Measurements from ENCODE around the gene DUOXA1. TPM values are rescaled to one million over a fixed set of nuclear protein-coding genes. Genes with fewer than 3 reads are reported as not detected.

The DUOXA1 gene
- total RNA-seq, 6 experiments from 2014 or later = 0.09 to 0.31 (median 0.16) TPM; not detected in 3

DNA sequence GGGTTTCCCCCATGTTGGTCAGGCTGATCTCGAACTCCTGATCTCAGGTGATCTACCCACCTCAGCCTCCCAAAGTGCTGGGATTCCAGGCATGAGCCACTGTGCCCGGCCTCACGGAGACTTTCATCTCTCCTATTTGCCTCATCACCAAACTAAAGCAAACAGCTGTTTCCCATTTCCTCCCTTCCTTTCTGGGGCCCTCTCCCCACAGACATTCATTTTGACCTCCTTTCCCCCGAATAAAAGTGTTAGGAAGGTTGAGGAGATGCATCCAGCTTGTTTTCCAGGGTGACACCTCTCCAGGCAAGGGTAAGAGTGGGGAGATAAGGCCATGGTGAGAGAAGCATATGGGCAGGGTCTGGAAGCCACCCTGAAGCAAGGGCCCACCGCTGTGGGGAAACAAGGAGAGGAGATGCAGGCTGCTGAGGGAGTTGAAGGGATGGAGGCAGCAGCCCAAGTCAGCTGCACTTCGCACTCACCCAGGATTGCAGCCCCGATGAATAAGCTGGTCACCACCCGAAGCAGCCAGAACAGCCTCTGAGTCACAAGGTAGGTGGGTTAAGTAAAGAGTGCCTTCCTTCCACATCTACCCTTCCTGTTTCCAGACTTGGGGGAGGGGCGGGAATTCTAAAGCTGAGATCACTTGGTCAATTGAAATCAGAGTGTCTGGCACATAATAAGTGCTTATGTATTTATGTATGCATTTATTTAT lies 7.8 kb downstream of the DUOXA1 start:
- Mint-ChIP-seq H3K4me1 (ENCODE audit: low read depth) (peaks cover 25% of the 10 kb centered on the region), H3K4me3 (peak overlapping the region; percentile 45), H3K36me3 (ENCODE audit: low read depth) (no peaks in the 10 kb centered on the region), H3K9me3 (no peaks in the 10 kb centered on the region), H3K27ac (peak overlapping the region; percentile 79), H3K27me3 (ENCODE audit: insufficient read depth) (peaks cover 25% of the 10 kb centered on the region)
- DNase-seq = peak; percentile 82
- TF ChIP-seq, protein P1, sequence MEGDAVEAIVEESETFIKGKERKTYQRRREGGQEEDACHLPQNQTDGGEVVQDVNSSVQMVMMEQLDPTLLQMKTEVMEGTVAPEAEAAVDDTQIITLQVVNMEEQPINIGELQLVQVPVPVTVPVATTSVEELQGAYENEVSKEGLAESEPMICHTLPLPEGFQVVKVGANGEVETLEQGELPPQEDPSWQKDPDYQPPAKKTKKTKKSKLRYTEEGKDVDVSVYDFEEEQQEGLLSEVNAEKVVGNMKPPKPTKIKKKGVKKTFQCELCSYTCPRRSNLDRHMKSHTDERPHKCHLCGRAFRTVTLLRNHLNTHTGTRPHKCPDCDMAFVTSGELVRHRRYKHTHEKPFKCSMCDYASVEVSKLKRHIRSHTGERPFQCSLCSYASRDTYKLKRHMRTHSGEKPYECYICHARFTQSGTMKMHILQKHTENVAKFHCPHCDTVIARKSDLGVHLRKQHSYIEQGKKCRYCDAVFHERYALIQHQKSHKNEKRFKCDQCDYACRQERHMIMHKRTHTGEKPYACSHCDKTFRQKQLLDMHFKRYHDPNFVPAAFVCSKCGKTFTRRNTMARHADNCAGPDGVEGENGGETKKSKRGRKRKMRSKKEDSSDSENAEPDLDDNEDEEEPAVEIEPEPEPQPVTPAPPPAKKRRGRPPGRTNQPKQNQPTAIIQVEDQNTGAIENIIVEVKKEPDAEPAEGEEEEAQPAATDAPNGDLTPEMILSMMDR (IDR thresholded peaks at IDR 0.05) = no peak

DNA sequence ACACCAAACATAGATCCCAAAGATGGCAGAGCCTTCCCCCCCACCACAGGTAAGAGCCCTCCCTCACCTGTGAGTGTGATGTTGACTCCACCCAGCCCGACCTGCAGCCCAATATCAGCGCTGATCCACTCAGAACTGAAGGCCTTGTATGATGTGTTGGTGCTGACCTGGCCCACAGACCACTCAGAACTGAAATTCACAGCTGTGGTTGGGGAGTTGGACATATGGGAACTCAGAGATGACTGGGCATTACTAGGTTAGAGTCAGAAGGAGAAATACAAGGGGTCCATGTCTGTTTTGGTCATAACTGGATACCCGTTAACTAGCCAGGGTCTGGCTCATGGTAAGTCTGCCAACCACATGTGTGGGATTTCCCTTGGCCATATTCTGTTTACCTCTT lies 8.7 kb downstream of the DUOXA1 start:
- no peak overlapping the region for H3K4me3 Mint-ChIP-seq
- no peak overlapping the region for H3K27ac Mint-ChIP-seq
- no peaks in the 10 kb centered on the region for H3K9me3 Mint-ChIP-seq
- TF ChIP-seq, protein P1 (IDR thresholded peaks at IDR 0.05) = no peak
- H3K36me3 Mint-ChIP-seq (ENCODE audit: low read depth) = no peaks in the 10 kb centered on the region
- DNase-seq = no peak
- H3K27me3 Mint-ChIP-seq (ENCODE audit: insufficient read depth) = peaks cover 27% of the 10 kb centered on the region
- H3K4me1 Mint-ChIP-seq (ENCODE audit: low read depth) = peaks cover 25% of the 10 kb centered on the region

DNA sequence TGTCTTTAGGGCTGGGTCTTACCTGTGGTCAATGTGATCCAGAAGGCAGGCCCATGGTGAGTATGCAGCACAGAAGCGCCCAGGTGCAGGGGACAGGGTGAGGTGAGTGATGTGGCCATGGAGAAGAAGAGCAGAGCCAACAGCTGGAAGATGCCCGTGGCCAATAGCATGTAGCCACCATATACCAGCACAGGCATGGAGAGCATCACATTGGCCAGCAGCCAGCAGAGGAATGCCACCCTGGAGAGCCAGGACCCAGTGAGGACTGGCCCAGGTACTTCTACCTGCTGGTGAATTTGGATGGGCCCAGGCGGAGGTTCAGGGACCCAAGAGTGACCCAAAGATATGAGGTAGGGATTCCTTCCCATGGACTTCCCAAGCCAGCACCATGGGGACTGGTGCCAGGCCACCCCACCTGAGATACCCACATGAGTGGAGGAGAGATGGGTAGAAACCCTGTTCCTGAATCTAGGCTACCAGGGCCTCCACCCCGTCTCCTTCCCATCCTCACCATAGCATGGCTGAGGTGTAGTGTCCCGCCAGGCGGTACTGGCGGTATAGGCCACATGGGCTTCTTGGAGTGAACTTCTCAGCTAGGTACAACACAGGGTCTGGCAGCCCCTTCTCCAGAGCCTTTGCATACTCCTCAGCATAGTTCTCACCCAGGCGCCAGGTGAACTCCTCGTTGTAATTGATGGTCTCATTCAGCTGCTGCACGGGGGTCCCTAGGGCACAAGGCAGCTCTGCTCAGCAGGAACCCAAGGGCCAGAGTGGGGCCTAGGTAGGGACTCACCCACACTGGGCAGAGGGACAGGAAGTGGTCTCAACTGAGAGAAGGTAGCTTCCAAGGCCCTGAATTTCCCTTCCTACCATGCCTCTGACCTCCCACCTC lies 9.4 kb downstream of the DUOXA1 start:
- TF ChIP-seq, protein P1 (IDR thresholded peaks at IDR 0.05) = no peak
- H3K27me3 Mint-ChIP-seq (ENCODE audit: insufficient read depth) = peaks cover 30% of the 10 kb centered on the region
- DNase-seq = no peak
- no peaks in the 10 kb centered on the region for H3K9me3 Mint-ChIP-seq
- H3K4me1 Mint-ChIP-seq (ENCODE audit: low read depth) = peaks cover 25% of the 10 kb centered on the region
- H3K36me3 Mint-ChIP-seq (ENCODE audit: low read depth) = no peaks in the 10 kb centered on the region
- no peak overlapping the region for H3K4me3 Mint-ChIP-seq
- H3K27ac Mint-ChIP-seq = no peak overlapping the region

DNA sequence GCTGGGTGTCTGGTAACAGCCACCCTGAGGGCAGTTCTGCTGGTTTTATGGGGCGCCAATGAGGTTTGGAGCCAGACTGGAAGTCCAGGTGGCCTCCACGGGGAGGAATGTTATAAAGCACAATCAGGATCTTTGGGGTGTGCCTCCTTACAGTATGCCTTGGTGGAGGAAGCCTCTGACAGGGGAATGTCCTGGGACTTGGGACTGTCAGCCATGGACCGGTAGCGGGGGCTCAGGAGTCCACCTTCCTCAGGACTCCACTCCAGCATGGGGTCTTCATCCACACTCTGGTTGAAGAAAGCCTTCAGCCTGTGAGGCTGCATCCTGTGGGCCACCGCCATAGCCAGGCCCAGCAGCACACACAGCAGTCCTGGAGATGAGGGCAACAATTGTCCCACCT lies 10.7 kb downstream of the DUOXA1 start:
- no peaks in the 10 kb centered on the region for H3K36me3 Mint-ChIP-seq (ENCODE audit: low read depth)
- DNase-seq = no peak
- TF ChIP-seq, protein P1 (IDR thresholded peaks at IDR 0.05) = no peak

DNA sequence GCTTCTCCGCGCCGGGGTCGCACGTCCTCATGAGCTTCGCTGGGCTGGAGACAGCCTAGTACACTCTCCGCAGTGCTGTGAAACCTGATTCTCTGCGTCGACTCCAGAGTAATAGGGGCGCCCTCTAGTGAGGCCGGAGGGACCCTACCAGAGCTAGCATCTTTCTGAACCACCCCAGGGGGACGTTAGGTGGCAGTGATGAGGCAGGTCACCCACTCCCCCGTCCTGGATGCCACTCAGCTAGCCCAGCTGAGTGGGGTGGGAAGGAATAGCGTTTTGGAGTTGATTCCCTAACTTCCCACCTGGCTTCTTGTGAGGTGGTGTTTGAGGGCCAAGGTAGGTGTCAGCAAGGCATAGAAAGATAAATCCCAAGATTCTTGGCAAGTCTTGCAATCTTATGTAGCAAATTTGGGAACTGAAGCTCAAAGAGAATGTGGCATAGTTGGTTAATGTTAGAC lies 11.5 kb downstream of the DUOXA1 start:
- peaks cover 47% of the 10 kb centered on the region for H3K27me3 Mint-ChIP-seq (ENCODE audit: insufficient read depth)
- no peaks in the 10 kb centered on the region for H3K9me3 Mint-ChIP-seq
- H3K27ac Mint-ChIP-seq = no peak overlapping the region
- peak; percentile 82 for DNase-seq
- peaks cover 25% of the 10 kb centered on the region for H3K4me1 Mint-ChIP-seq (ENCODE audit: low read depth)
- TF ChIP-seq, protein P1 (IDR thresholded peaks at IDR 0.05) = peak; percentile 93
- H3K36me3 Mint-ChIP-seq (ENCODE audit: low read depth) = no peaks in the 10 kb centered on the region
- no peak overlapping the region for H3K4me3 Mint-ChIP-seq

More for the DNA sequence above, 10.7 kb downstream of the DUOXA1 start:
- H3K27me3 Mint-ChIP-seq (ENCODE audit: insufficient read depth) = peaks cover 38% of the 10 kb centered on the region
- peaks cover 25% of the 10 kb centered on the region for H3K4me1 Mint-ChIP-seq (ENCODE audit: low read depth)
- H3K9me3 Mint-ChIP-seq = no peaks in the 10 kb centered on the region
- no peak overlapping the region for H3K27ac Mint-ChIP-seq
- H3K4me3 Mint-ChIP-seq = no peak overlapping the region
